ENCODE results near the gene ESR1.
"Not testable (repeated sequence)": the region's sequence is repeated elsewhere in the genome, so short reads cannot be mapped to it uniquely, and the experiment has no call there.

The ESR1 gene

GRCh38 chr6:151814614-151815013 is 7.1 kb downstream of the ESR1 start:
- DNase-seq, result no peak

GRCh38 chr6:151822252-151823111 is 15.0 kb downstream of the ESR1 start:
- no peak for DNase-seq

DNA sequence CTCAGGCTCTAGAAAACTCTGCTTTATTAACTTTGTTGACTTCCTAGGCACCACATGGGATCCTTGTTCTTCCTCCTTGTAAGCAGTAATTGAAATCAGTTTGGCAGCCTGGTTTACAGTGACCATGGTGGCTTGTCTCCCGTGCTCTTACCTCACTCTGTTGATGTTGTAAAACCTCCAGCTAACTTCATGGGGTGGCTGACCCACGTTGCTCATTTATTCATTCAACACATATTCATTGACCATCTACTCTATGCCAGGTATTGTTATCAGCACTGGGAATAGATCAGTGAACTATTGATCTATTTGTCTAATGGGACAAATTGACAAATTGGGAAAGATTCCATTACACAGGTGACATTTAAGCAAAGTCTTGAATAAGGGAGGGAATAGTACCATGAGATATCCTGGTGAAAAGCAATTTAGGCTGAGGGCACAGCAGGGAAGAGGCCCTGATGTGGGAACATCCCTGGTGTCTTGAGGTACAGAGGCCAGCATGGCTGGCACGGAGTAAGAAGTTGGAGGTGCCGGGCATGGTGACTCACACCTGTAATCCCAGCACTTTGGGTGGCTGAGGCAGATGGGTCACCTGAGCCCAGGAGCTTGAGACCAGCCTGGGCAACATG is 19.1 kb downstream of the ESR1 start:
- no peak for DNase-seq

- no peak for DNase-seq
Measured at GRCh38 chr6:151832710-151833109, 25.2 kb downstream of the ESR1 start.

GRCh38 chr6:151835396-151835795 is 27.9 kb downstream of the ESR1 start:
- no peak for DNase-seq

- DNase-seq, result no peak
Measured at GRCh38 chr6:151837223-151837622, 29.7 kb downstream of the ESR1 start.

GRCh38 chr6:151842816-151843215 is 35.3 kb downstream of the ESR1 start:
- DNase-seq, result no peak

- no peak for DNase-seq
Measured at GRCh38 chr6:151847064-151847463, 39.6 kb downstream of the ESR1 start.

GRCh38 chr6:151850479-151851003 is 43.1 kb downstream of the ESR1 start:
- DNase-seq, result no peak

GRCh38 chr6:151858294-151858693 is 50.8 kb downstream of the ESR1 start:
- DNase-seq, result no peak

DNA sequence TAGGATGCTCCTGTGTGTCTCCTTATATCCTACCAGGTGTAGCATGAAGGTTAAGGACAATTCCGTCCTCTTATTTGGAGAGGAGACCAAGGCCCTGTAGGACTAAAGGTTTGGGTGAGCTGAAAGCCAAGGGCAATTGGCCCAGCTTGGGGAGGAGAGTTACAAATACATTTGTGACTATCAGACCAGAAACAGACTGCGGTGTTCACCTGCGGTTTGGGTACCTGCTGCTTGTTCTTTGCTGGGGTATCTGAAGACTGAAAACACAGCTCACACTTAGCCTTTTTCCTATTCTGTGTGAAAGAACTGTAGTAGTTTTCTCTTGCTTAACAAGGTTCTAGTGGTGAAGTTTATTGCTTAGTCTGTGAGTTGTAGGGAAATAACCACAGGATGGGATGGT is 55.0 kb downstream of the ESR1 start:
- no peak for DNase-seq

DNA sequence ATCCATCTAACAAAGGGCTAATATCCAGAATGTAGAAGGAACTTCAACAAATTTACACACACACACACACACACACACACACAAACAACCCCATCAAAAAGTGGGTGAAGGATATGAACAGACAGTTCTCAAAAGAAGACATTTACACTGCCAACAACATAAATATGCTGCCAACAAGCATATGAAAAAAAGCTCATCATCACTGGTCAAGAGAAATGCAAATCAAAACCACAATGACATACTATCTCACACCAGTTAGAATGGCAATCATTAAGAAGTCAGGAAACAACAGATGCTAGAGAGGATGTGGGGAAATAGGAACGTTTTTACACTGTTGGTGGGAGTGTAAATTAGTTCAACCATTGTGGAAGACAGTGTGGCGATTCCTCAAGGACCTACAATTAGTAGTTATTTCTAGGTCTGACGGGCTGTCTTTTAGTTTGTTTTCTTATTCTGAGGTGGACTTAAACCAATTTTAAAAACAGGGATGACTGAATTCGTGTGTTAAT is 59.9 kb downstream of the ESR1 start:
- not testable (repeated sequence) for DNase-seq

DNA sequence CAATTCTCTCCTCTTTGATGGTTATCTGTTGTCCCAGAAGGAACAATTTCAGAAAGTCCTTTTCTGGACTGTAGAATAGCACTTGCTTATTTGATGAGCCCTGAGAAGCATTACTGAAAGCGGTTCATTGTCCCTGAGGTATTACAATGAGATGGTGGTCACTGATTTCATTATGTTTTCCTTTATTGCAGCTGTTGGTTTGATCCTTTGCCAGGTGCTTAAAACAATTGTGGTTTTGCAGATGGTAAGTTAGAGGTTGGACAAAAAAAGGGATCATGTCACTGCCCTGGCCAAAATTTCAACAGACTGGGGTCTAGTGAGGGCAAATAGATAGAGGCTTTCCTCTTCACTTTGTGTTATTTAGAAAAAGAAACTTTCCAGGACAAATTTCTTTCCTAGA is 61.9 kb downstream of the ESR1 start:
- no peak for DNase-seq

- DNase-seq, result no peak
Measured at GRCh38 chr6:151869787-151870186, 62.3 kb downstream of the ESR1 start.

DNA sequence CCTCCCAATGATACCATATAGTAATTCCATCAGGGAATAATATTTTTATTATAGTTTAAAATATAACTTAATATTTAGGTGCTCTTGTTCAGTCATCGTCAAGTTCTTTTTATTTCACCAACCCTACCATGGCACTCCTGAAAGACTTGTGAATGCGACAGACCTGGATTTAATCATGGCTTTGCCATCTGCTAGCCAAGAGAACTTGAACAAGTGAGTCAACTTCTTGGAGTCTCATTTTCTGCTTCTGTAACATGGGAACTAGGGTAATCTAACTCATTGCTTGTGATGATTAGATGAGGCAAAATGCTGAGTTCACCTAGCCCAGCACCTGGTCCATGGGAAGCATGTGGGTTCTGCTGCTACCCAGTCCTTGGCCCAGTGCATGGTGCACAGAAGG is 62.9 kb downstream of the ESR1 start:
- no peak for DNase-seq

DNA sequence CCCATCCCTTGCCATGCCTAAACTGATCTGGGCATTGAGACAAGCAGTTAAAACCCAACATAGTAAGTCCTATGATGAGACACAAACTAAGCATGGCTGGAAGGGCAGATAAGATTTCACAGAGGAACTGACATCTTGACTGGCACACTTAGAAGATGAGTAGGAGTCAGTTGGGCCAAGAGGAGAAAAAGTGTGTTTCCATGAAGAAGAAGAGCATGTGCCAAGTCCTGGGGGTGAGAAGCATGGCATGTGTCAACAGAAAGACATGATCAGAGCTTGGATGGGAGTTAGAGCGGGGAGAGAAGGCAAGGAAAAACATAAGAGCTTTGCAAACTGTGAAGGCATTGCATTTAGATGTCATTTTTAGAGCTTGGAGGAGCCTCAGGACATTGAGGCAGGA is 68.0 kb downstream of the ESR1 start:
- DNase-seq, result no peak

DNA sequence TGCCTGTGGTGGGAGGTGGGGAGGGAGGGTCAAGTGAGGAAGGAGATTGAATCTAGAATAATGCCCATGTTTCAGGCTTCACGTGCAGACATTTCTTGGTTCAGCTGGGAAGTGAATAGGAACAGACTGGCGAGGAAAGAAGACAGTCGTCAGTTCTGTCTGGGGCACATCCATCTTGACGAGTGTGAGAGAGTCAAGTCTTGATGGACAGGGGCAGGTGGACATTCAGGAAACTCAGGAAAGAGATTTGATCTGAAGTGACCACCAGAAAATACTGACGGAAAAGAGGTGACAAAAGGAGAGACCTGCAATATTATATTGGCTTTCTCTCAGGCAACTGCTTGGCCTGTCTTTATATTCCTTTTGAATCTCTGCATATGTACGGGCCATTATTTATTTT is 68.6 kb downstream of the ESR1 start:
- DNase-seq, result no peak

DNA sequence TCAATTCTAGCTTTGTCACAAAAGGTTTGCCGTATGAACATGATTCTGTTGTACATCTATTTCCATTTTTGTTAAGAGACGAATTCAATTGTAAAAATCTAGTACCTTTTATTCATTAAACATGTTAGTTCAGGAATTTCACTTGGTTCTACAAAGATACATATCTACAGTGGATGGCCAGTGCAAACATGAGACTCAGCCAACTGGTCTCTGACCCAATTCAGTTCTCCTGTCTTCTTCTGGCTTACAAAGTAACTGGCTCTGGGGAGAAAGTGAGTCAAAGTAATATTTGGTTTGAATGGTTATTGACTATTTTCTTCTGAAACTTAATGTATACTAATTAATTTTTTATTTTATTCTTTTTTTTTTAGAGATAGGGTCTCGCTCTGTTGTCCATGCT is 70.0 kb downstream of the ESR1 start:
- DNase-seq, result no peak

DNA sequence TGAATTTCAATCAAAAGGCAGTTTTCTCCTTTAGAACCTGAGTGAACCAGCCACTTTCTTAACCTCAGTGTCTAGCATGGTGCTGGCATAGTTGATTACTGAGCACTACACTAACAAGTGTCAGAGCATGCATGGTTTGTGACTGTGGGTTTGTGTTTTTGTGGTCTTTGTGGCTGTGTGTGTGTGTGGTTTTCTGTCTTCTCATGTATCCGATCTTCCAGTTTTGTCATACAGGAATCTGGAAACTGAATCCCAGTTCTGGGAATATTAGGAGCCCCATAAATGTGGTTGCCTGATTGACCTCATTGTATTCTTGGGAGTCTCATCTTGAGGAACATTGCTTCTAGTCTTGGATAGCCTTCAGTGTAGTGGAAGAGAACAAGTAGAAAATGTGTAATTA is 73.7 kb downstream of the ESR1 start:
- DNase-seq, result no peak

- DNase-seq, result no peak
Measured at GRCh38 chr6:151882206-151882605, 74.7 kb downstream of the ESR1 start.

DNA sequence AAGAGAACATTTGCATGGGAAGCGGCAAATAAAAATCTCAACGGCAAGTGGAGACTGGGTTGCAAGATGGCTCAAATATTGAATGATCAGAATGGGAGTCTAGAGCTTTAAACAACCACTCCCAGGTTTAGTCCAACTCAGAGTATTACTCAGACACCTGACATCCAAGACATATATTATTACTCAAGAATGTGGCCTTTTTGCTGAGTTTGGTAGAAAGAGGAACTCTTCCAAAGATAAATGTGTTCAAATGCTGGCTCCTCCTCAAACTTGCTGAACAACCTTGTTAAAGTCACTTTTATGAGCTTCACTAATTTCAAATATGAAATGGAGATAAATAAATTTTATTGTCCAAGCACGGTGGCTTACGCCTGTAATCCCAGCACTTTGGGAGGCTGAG is 77.8 kb downstream of the ESR1 start:
- DNase-seq, result no peak

DNA sequence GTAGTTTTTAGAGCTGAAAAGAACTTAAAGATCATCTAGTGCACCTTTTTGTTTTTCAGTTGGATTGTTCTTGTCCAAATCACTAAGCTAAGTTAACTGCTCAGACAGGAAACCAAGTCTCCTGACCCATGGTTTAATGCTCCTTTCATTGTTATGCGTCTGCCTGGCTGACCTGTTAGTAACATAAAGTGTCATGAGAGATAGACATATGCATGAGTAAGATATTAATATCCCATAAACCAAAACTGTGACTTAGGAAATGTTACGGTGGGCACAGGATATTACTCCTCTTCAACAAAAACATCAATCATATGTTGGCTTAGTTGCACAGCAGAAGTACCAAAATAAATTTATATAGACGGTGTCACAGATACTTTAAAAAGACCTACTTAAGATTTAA is 84.0 kb downstream of the ESR1 start:
- no peak for DNase-seq

- DNase-seq, result not testable (repeated sequence)
Measured at GRCh38 chr6:151894426-151894825, 86.9 kb downstream of the ESR1 start.

DNA sequence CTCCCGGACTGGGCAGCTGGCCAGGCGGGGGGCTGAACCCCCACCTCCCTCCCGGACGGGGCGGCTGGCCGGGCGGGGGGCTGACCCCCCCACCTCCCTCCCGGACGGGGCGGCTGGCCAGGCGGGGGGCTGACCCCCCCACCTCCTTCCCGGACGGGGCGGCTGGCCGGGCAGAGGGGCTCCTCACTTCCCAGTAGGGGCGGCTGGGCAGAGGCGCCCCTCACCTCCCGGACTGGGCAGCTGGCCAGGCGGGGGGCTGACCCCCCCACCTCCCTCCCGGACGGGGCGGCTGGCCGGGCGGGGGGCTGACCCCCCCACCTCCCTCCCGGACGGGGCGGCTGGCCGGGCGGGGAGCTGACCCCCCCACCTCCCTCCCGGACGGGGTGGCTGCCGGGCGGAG is 91.7 kb downstream of the ESR1 start:
- DNase-seq, result not testable (repeated sequence)

Data from stimulated activated naive CD4-positive, alpha-beta T cell treated with Interleukin-2 at 50 U/mL for 16 hours (primary cell).